GM21786 (cell line): Measurements from ENCODE around the gene SPTAN1.
"Not testable (repeated sequence)": the region's sequence is repeated elsewhere in the genome, so short reads cannot be mapped to it uniquely, and the experiment has no call there.

Experiments used
- ATAC-seq: cut with Tn5 transposase; IDR thresholded peaks from one replicate; pipeline ENCODE4 v1.9.1; 2021; ENCODE audit not compliant: unreplicated experiment

SPTAN1 gene

DNA sequence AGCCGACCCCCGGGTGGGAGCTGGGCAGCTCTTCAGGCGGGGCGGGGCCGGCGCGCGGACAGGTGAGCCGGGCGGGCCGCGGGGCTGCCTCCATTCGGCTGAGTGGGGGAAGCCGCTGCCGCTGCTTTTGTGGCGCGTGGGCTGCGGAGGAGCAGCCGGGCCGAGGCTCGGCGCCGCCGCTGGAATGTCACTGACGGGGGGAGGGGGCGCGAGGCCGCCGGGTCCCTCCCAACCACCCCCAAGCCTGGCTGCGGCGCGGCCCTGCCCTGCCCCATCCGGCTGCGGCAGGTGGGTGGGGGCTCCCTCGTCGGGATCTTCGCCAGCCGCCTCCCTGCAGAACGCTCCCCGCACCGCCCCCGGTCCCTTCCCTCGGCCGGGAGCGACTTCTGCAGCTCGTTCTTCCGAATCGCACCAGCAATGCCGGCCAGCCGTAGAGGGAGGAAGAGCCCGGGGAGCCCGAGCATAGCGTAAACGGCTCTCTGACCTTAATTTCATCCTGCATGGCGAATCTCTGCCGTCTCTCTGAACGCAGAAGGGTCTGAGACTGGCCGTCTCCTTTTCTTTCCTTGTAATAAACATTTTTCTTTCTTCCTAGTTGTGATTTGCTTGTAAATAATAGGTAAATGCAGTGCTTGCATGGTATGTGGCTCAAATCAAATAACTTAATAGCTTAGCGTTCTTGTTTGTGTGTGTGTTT is 505 bp downstream of the SPTAN1 start:
- peak; percentile 34 for ATAC-seq

DNA sequence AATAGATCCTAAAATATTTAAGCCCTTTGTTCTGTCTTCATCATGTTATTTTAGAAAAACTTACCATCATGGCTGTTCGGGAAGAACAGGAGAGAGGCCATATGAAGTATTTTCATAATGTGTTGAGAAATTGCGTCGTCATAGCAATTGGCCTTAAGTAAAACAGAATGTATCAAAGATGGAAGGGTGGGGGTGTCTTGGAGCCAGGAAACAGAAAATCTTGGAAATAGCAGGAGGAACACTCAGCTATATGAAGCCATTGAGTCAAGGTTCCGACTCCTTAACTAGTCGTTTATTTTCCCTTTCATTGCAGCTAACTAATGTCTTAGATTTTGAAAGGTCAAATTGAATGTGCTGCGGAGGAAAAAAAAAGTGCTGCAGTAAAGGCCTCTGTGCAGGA is 1.3 kb downstream of the SPTAN1 start:
- ATAC-seq, result no peak

DNA sequence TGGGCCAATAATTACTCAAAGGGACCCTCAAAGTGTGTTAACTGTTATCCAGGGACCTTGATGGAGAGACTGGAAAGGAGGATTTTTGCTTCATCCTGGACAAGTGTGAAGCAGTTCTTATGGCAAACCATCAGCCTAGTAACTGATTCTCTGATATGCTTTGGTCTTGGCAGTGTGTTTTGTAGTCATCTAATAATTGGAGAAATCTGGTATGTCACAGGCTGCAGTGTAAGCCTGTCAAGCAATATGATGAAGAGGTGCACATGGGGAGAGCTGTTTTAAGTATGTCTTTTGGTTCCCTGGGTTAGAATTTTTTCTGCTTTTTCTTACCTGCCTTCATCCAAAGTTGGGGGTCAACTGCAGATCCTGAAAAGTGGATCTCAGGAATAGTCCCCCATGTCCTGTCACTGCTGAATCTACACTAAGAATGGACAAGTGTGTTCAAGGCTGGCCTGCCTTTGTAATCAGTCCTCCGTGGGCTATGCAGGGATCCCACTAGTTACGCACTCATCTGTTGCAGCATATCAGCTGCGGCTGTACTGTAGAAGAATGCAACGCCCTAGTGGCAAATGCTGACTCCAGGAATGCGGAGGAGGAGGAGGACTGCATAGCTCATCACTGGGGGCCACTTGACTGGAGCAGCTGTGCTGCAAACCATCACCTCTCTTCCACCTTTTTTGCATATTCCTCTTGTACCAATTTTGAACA is 1.9 kb downstream of the SPTAN1 start:
- ATAC-seq, result no peak

DNA sequence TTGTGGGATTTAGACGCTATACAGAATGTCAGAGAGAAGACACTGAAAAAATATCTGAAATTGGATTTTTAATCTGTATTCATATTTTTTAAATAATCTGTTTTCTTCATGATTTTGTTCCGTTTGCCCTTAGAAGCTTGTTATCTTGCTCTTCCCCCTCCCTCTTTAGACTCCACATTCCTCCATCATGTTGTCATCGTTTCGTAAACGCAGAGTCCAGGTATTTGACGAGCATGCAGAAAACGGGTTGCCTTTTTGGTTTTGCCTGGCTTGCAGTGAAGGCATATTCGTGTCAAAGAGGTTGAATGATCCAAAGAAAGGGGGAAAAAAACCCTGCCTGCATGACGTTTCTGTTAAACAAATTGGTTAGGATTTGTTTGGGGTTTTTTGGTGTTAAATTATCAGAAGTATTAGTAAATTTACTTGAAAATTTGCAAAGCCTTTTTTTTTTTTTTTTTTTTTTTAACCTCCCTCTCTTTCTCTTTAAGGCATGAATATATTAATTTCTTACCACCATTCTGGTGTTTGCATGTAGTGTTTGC is 2.9 kb downstream of the SPTAN1 start:
- ATAC-seq, result no peak

DNA sequence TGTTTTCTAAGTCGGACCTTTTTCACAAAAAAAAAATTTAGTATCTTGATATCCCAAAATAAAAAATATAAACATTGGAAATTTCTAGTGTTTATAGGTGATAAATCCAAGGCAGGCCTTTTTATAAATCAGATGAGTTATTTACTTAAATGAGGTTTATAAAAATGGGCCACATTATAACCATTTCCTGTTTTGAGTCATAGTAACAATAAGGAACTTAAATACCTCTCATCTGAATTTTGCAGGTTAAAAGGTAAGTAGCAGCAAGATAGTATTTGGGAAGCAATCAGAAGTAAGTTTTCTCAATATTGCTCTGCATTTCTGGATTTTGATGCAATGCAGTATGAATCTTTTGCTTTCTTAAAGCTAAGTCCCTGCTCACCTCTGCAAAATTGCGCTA is 3.9 kb downstream of the SPTAN1 start:
- ATAC-seq, result no peak

DNA sequence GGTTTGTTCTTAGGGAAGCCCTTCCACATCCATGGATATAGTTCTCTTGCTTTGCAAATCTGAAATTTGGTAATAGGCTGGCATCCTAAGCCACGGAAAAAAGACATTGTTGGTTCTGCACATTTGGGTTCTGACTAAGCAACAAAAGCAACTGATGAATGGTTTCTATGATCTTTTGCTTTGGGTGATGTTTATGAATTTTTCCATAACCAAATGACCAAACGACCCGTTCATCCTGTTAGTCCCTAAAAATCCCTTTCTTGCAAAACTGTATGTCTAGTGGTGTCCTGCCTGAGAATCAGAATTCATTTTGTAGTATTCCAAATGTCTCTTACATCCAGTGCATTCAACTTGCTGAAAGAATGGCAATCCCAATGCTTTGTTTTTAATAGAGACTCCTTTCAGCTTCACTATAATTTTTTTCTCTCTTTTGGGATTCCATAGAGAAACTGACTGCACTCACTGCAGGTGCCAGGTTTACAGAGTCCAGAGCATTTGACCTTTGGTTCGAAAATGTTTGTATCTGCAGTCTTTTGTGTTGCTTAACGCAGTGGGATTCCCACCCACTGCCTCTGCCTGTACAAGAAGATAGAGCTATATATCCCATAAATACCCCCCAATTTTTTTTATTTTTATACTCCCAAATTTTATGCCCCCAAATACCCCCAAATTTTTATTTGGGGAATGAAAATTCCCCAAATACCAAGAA is 4.7 kb downstream of the SPTAN1 start:
- ATAC-seq, result no peak

DNA sequence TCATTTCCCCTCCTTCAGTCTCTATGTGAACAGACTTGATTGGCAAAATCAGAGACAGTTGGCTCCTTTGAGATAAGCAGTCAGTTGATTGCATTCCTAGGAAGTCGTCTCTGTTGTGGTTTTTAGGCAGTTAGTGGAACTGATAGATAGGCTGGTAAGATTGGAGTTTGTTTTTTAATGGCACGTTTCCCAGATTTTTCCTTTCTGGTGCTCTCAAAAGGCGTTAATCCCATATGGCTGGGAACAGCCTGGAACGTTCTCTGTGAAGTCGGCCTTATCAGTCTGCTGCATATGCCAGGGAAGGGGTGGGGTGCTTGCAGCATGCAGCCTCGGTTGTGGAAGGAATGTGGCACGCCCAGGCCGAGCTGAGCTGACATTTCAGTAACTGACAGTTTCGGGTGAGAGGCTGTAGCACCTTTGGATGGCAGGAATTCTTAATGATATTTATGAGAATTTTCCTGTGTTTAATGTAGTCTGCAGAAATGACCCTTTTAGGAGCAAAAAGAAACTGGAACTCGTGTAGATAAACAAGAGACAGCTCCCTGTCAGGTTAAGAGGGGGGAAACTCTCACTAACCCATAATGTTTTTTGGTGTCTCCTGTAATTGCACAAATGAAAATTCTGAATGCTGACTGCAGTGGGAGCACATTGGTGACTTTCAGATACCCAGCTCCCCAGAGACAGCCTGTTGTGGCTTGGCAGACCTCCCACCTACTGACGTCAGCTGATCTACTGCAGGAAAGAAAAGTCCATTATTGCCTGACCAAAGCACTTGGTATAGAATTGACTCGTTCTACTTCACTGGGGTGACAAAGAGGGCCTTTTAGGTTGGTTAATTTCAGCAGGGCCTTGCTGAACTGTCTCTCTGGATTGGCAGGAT is 6.3 kb downstream of the SPTAN1 start:
- peak; percentile 80 for ATAC-seq

DNA sequence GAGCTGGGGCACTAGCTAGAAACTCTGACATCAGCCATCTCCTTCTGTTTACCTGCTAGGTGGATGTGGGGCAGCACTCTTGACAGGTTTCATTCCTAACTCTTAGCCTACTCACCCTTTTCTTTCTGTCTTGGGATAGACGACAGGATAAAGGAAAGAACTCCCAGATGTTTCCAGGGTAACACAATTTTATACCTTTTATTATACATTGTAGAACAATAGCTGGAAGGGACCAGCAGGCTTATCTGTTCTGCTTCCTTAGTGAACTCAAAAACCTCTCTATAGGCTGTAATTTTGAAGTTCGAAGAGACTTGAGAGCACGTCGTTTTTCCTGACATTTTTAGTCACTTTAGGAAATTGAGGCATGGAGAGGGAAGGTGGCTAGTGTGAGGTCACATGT is 13.2 kb downstream of the SPTAN1 start:
- no peak for ATAC-seq

DNA sequence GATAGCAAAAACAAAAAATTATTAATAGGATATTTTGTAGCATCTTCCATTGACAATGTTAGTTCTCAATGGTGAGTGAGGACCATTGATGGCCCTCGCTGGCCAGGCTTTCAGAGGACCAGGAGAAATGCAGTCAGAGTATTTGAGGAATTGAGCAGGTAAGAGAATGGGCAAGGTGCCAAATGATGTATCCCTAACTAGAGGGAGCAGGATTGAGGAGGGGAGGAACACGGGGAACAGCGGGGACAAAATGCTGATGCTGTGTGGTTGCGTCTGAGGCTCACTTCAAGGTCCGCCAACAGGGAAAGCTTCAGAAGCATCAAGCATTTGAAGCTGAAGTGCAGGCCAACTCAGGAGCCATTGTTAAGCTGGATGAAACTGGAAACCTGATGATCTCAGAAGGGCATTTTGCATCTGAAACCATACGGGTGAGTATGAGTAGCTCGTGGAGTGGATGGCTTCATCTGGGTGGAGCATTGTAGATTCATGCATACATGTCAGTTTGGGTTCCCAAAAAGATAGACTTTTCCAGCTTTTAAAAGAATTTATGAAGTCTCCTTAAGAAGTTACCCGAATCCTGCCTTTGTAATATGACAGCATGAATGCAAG is 16.2 kb downstream of the SPTAN1 start:
- no peak for ATAC-seq

DNA sequence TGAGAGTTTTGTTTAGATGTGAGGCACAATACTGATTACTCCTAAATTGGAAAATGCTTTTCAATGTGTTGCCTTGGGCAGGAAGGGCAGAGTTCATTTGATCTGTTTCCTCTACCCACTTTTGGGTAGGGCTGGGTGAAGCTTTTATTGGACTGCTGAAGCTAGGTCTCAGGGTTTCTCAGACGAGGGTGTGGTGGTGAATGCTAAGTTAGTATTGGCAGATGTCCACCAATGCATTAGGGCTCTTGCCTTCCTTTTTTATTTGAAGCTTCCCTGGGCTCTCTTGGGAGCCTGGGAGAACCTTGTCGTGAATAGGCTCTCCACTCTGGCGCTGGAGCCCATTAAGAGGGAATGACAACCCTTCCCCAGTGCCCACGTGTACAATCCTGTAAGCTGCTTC is 23.1 kb downstream of the SPTAN1 start:
- ATAC-seq, result no peak

DNA sequence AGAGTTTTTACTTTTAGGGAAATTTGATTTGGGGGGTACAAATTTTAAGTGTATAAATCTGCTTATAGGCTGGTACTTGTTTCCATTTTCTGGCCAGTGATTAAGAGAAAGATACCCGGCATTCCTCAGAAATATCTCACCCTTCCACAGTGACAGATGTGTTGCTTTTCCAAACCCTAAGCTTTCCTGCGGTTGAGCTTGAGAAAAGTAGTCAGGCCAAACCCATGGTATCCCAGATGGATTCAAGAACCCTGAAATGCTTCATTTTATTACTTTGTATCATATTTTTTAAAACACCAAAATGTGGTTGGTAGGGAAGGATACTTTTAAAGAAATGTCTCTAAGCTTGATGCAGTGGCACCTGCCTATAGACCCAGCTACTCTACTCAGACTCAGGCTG is 23.5 kb downstream of the SPTAN1 start:
- no peak for ATAC-seq

DNA sequence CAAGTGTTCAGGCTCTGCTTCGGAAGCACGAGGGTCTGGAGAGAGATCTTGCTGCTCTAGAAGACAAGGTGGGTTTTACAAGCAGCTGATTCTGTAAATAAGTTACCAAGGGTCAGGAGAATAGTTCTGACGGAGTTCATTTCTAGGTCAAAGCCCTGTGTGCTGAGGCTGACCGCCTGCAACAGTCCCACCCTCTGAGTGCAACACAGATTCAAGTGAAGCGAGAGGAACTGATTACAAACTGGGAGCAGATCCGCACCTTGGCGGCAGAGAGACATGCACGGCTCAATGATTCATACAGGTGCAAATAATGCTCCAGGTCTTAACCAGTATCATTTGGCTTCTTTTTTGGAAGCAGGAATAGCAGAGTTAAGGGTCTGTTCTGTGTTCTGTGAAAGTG is 24.8 kb downstream of the SPTAN1 start:
- ATAC-seq, result no peak

DNA sequence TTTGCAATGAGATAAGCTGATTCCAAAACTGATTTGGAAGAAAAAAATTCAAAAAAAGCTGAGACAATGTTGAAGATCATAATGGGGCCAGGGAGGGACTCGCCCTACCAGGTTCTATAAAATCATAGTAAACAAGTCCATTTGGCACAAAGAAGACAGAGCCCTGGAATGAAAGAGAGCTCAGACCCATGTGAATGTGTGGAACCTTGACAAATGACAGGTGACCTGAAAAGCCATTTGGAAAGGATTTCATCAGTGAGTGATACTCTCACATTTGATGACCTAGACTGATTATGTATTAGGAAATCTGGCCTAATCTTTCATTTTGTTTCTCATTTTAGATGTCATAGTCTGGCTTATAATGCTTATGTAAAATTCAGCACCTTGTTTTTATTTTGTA is 26.8 kb downstream of the SPTAN1 start:
- ATAC-seq, result no peak

DNA sequence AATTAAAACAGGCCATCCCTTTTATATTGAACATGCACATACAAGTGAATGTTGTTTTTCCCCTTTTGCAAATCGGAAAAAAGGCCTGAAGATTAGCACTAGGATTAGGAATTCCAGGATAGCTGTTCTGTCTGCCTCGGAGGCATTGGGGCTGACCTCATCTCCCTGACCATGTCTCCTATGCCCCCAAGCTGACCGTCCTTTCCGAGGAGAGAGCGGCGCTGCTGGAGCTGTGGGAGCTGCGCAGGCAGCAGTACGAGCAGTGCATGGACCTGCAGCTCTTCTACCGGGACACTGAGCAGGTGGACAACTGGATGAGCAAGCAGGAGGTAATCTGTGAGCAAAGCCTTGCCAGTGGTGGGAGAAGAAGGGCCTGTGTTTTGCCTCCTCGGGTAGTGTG is 28.3 kb downstream of the SPTAN1 start:
- no peak for ATAC-seq

DNA sequence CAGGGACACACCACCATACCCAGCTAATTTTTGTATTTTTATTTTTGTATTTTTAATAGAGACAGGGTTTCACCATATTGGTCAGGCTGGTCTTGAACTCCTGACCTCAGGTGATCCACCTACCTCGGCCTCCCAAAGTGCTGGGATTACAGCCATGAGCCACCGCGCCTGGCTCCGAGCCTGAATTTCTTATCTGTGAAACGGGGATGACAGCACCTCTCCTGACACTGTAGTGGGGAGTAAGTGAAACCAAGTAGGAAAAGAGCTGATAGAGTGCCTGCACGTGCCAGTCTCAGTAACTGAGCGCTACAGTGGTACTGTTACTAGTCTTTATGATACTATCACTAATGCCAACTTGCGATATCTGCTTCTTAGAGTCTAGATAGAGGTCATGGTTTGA is 32.8 kb downstream of the SPTAN1 start:
- ATAC-seq, result not testable (repeated sequence)

DNA sequence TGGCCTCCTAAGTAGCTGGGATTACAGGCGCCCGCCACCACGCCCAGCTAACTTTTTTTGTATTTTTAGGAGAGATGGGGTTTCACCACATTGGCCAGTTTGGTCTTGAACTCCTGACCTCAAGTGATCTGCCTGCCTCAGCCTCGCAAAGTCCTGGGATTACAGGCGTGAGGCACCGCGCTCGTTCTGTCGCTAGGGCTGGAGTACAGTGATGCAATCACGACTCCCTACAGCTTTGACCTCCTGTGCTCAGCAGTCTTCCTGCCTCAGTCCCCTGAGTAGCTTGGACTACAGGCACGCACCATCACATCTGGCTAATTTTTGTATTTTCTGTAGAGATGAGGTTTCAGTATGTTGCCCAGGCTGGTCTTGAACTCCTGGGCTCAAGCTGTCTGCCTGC is 34.5 kb downstream of the SPTAN1 start:
- ATAC-seq, result not testable (repeated sequence)

DNA sequence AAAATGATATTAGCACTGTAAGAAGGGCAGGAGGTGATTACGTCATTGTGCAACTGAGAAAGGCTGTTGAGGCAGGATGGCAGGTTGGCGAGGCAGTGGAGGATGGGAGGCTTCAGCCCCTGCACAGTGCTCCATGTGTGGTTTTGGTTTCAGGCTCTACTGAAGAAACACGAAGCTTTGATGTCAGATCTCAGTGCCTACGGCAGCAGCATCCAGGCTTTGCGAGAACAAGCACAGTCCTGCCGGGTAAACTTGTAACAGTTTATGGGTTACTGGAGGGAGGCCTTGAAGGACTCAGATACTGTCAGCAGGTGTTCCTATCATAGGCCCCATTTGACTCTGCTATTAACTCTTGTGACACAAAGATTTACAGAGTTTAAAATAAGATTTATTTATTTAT is 35.1 kb downstream of the SPTAN1 start:
- ATAC-seq, result no peak

DNA sequence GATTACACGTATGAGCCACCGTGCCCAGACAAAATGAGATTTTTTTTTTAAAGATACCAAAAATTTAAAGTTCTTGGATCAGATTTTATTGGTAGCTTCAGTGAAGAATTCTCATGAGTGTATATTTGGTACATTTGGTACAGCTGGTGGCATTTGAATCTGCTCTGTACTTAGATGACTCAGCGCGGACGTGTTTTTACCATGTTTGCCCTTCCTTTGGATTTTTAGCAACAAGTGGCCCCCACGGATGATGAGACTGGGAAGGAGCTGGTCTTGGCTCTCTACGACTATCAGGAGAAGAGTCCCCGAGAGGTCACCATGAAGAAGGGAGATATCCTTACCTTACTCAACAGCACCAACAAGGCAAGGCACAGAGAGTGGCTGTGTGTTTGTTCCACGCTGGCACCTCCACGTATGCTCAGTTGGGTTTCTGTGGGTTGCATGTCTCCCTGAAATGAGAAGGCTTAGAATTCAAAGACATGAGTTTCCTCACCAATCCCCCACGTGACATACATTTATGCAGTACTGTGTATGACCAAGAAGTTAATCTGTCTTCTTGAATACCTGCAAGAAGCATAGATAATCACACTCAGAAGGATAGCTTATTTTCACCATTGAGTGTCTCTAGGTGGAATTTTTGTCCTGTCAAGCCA is 36.3 kb downstream of the SPTAN1 start:
- no peak for ATAC-seq

DNA sequence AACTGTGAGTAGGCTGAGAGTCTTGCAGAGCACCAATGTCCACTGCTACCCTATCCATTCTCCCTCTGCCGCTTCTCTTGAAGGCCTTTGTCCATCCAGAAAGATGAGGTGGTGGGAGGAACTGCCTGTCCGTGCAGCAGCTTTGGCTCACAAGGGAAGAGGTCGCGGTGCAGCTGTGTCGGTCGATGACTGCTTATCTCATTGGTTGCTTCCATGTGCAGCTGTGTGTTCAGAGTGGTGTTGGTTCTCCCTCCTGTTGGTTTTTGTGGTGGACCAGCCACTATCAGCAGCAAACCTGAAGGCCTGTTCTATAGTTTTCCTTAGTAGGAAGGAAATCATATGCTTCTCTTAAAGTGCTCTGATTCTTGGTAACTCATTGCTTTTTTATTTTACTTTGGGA is 40.7 kb downstream of the SPTAN1 start:
- ATAC-seq, result no peak

DNA sequence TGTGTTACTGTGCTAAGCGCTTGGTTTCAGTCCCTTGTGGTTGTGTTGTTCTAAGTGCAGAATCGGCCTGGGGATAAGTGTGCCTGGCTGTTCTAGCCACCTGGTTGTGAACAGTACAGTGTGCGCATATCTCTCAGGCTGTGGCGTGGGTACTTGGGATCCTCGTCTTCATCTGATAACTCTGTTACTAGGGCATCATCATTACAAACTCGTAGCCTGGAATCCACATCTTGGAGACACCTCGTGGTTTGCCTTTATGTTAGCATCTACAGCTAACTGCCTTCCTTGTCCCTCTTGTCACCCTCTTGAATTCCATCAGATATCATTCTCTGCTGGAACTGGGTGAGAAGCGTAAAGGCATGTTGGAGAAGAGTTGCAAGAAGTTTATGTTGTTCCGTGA is 41.5 kb downstream of the SPTAN1 start:
- ATAC-seq, result no peak
